Measurements from ENCODE around the gene HNRNPUL1. TPM values are rescaled to one million over a fixed set of nuclear protein-coding genes. Genes with fewer than 3 reads are reported as not detected.
A peak's percentile ranks its signal among the peaks of the same experiment; 100 is the strongest.

HNRNPUL1 gene
- total RNA-seq, 1 experiment from 2014 or later = 315 TPM

DNA sequence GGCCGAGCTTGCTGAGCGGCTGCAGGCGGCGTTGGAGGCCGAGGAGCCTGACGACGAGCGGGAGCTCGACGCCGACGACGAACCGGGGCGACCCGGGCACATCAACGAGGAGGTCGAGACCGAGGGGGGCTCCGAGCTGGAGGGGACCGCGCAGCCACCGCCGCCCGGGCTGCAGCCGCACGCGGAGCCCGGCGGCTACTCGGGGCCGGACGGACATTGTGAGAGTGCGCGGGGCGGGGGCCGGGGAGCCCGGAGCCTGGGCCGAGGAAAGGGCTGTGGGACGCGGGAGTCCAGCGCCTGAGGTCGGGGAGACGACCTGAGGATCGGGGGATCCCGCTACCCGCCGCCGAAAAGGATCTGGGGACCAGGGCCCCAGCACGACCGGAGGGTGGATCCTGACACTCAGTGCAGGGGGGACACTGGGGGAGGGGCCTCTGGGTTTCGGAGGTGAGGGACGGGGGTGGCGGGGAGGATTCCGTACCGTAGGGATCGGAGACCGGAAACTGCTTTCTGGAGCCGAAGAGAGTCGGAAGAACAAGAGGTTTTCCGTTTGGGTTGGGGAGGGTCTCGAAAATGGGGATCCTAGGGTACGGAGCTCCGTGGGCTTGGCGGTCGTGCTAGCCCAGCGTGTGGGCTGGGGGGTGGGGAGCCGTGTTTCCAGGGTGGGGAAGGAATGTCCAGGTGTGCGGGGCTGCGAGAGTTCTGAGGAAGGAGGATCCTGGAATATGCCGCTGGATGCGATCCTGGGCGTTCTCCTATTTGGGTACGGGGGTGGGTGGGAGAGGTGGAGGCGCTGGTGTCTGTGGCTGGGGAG is 616 bp downstream of the HNRNPUL1 start:
- Histone ChIP-seq H2BK20ac (ENCODE audit: low read depth, low read length, poor library complexity, severe bottlenecking) (no peak overlapping the region), H3K4me2 (ENCODE audit: insufficient read depth, insufficient read length, low read length) (peak overlapping the region; percentile 95), H3K27me3 (ENCODE audit: insufficient read depth, low read length) (no peaks in the 10 kb centered on the region), H3K56ac (ENCODE audit: insufficient read length, low read depth, low read length) (peak overlapping the region; percentile 66), H2BK12ac (ENCODE audit: insufficient read length, low read depth, low read length) (peak overlapping the region; percentile 8), H4K5ac (ENCODE audit: insufficient read length, low read depth, low read length) (peak overlapping the region; percentile 27), H3K23ac (ENCODE audit: insufficient read length, low read depth, low read length) (no peak overlapping the region), H2BK15ac (ENCODE audit: low read depth, low read length) (no peak overlapping the region; the same call in 1 of the 2 replicates), H3K27ac (ENCODE audit: insufficient read length, low read depth, low read length) (peak overlapping the region; percentile 42), H2AFZ (ENCODE audit: low read length) (no peak overlapping the region), H2AK5ac (ENCODE audit: insufficient read length, low read length) (no peak overlapping the region), H2BK120ac (ENCODE audit: low read depth, low read length, poor library complexity, severe bottlenecking) (peak overlapping the region; percentile 83), H3T11ph (ENCODE audit: low read length) (peak overlapping the region; percentile 78), H4K20me1 (ENCODE audit: control insufficient read depth, insufficient read depth, insufficient read length) (no peaks in the 10 kb centered on the region), H3K79me1 (ENCODE audit: insufficient read depth, low read depth, low read length, poor library complexity, severe bottlenecking) (peaks cover 6% of the 10 kb centered on the region), H2BK5ac (ENCODE audit: insufficient read length, low read length) (peak overlapping the region; percentile 55), H3K9me3 (ENCODE audit: control insufficient read depth, low read depth, low read length) (no peaks in the 10 kb centered on the region), H3K23me2 (ENCODE audit: insufficient read length, low read depth, low read length, poor library complexity, severe bottlenecking) (peaks cover 18% of the 10 kb centered on the region), H3K79me2 (ENCODE audit: insufficient read depth, low read length) (peaks cover 28% of the 10 kb centered on the region), H3K4ac (ENCODE audit: low read depth, low read length) (peak overlapping the region; percentile 99), H3K14ac (ENCODE audit: insufficient read depth, low read length) (peak overlapping the region; percentile 99), H4K91ac (ENCODE audit: insufficient read length, low read depth, low read length) (peak overlapping the region; percentile 100), H4K8ac (replicated peaks; ENCODE audit: insufficient read length, low read depth, low read length) (no peak overlapping the region), H3K18ac (ENCODE audit: insufficient read length, low read depth, low read length) (peak overlapping the region; percentile 95), H3K4me1 (ENCODE audit: insufficient read depth, low read length) (no peaks in the 10 kb centered on the region), H3K9ac (ENCODE audit: extremely low read depth, insufficient read length, low read length) (peak overlapping the region; percentile 94)
- peak overlapping the region; percentile 99 to 100 for H3K4me3 Mint-ChIP-seq
- H3K27ac Mint-ChIP-seq = peak overlapping the region; percentile 94 to 100 (median 100)
- H3K27me3 Mint-ChIP-seq (ENCODE audit: low read depth) = peaks cover 1% of the 10 kb centered on the region; the same call in 1 of the 2 replicates
- peaks cover 23 to 56% (median 43%) of the 10 kb centered on the region in 3 experiments for H3K36me3 Mint-ChIP-seq (ENCODE audit: insufficient read depth in 1 of 3, low read depth in 3 of 3)
- peak; percentile 46 for DNase-seq
- H3K9me3 Mint-ChIP-seq = peaks cover 0 to 4% of the 10 kb centered on the region in 2 experiments; a peak in 2 of 5 replicates
- TF ChIP-seq, protein P1, sequence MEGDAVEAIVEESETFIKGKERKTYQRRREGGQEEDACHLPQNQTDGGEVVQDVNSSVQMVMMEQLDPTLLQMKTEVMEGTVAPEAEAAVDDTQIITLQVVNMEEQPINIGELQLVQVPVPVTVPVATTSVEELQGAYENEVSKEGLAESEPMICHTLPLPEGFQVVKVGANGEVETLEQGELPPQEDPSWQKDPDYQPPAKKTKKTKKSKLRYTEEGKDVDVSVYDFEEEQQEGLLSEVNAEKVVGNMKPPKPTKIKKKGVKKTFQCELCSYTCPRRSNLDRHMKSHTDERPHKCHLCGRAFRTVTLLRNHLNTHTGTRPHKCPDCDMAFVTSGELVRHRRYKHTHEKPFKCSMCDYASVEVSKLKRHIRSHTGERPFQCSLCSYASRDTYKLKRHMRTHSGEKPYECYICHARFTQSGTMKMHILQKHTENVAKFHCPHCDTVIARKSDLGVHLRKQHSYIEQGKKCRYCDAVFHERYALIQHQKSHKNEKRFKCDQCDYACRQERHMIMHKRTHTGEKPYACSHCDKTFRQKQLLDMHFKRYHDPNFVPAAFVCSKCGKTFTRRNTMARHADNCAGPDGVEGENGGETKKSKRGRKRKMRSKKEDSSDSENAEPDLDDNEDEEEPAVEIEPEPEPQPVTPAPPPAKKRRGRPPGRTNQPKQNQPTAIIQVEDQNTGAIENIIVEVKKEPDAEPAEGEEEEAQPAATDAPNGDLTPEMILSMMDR (conservative IDR thresholded peaks at IDR 0.05) = no peak
- peaks cover 30% of the 10 kb centered on the region in 2 experiments for H3K4me1 Mint-ChIP-seq
- WGBS (ENCODE audit: extremely low coverage, insufficient read length, low lambda C conversion rate) = no CpG with 5 or more reads among the region's 75 CpGs

Data from H9 (cell line).